ENCODE results near the gene CNOT2. TPM values are rescaled to one million over a fixed set of nuclear protein-coding genes. Genes with fewer than 3 reads are reported as not detected.
"Not testable (repeated sequence)": the region's sequence is repeated elsewhere in the genome, so short reads cannot be mapped to it uniquely, and the experiment has no call there.

Gene CNOT2
- total and polyA plus RNA-seq, 2 experiments from 2014 or later = 67.3 to 158 TPM

DNA sequence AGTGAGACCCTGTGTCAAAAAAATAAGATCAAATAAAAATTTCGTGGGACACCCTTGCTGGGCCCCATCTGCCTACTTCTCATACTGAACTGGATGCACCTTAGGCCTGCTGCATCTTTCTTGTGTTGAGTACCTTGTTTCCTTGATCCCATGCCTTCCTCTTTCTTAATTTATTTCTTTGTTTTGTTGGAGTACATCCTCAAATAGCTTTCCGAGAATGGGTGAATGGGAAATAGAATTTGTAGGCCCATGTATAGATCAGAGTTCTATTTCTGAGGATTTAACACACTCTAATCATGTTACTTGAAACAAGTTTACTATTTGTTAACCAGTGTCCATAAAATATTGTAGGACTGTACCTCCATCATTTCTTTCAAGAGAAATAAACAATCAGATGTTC is 146.4 kb downstream of the CNOT2 start:
- H3K79me2 ChIP-seq = peaks cover 2% of the 10 kb centered on the region
- H3K4me3 ChIP-seq = no peak overlapping the region
- H3K27me3 ChIP-seq = no peaks in the 10 kb centered on the region
- H3K27ac ChIP-seq = no peak overlapping the region
- WGBS (ENCODE audit: low lambda C conversion rate, missing lambda C conversion rate) = 89% methylated on average over 2 of the region's 2 CpGs
- no peaks in the 10 kb centered on the region for H3K36me3 ChIP-seq (replicated peaks; ENCODE audit: insufficient read depth, low read depth)
- TF ChIP-seq, protein P1, sequence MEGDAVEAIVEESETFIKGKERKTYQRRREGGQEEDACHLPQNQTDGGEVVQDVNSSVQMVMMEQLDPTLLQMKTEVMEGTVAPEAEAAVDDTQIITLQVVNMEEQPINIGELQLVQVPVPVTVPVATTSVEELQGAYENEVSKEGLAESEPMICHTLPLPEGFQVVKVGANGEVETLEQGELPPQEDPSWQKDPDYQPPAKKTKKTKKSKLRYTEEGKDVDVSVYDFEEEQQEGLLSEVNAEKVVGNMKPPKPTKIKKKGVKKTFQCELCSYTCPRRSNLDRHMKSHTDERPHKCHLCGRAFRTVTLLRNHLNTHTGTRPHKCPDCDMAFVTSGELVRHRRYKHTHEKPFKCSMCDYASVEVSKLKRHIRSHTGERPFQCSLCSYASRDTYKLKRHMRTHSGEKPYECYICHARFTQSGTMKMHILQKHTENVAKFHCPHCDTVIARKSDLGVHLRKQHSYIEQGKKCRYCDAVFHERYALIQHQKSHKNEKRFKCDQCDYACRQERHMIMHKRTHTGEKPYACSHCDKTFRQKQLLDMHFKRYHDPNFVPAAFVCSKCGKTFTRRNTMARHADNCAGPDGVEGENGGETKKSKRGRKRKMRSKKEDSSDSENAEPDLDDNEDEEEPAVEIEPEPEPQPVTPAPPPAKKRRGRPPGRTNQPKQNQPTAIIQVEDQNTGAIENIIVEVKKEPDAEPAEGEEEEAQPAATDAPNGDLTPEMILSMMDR (IDR thresholded peaks at IDR 0.05; ENCODE audit: poor library complexity) = no peak
- TF ChIP-seq EZH2phosphoT487 (IDR thresholded peaks at IDR 0.05; ENCODE audit: low read depth, severe bottlenecking, unreplicated experiment) = no peak
- no peak for DNase-seq (ENCODE audit: low spot score)
- no peaks in the 10 kb centered on the region for H3K9me2 ChIP-seq (replicated peaks; ENCODE audit: insufficient read depth)
- H3K4me2 ChIP-seq = no peak overlapping the region
- H3K9me3 ChIP-seq (ENCODE audit: low read depth) = no peaks in the 10 kb centered on the region
- no peaks in the 10 kb centered on the region for H4K20me1 ChIP-seq (ENCODE audit: insufficient read depth, poor library complexity, severe bottlenecking)
- no peak overlapping the region for H2AFZ ChIP-seq
- H3K4me1 ChIP-seq (ENCODE audit: insufficient read depth) = no peaks in the 10 kb centered on the region

DNA sequence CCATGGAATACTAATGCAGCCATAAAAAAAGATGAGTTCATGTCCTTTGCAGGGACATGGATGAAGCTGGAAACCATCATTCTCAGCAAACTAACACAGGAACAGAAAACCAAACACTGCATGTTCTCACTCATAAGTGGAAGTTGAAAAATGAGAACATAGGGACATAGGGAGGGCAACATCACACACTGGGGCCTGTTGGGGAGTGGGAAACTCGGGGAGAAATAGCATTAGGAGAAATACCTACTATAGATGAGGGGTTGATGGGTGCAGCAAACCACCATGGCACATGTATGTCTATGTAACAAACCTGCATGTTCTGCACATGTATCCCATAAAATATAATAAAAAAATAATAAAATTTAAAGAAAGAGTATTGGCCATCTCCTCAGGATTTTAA is 149.4 kb downstream of the CNOT2 start:
- H3K4me1 ChIP-seq (ENCODE audit: insufficient read depth); H3K79me2 ChIP-seq; H3K9me2 ChIP-seq (replicated peaks; ENCODE audit: insufficient read depth); H3K27me3 ChIP-seq; H4K20me1 ChIP-seq (ENCODE audit: insufficient read depth, poor library complexity, severe bottlenecking); H3K36me3 ChIP-seq (replicated peaks; ENCODE audit: insufficient read depth, low read depth); DNase-seq (ENCODE audit: low spot score); H3K9me3 ChIP-seq (ENCODE audit: low read depth); H3K4me3 ChIP-seq; H3K27ac ChIP-seq; H3K4me2 ChIP-seq; H2AFZ ChIP-seq: not testable (repeated sequence)
- WGBS (ENCODE audit: low lambda C conversion rate, missing lambda C conversion rate) = 95% methylated on average over 1 of the region's 1 CpG

DNA sequence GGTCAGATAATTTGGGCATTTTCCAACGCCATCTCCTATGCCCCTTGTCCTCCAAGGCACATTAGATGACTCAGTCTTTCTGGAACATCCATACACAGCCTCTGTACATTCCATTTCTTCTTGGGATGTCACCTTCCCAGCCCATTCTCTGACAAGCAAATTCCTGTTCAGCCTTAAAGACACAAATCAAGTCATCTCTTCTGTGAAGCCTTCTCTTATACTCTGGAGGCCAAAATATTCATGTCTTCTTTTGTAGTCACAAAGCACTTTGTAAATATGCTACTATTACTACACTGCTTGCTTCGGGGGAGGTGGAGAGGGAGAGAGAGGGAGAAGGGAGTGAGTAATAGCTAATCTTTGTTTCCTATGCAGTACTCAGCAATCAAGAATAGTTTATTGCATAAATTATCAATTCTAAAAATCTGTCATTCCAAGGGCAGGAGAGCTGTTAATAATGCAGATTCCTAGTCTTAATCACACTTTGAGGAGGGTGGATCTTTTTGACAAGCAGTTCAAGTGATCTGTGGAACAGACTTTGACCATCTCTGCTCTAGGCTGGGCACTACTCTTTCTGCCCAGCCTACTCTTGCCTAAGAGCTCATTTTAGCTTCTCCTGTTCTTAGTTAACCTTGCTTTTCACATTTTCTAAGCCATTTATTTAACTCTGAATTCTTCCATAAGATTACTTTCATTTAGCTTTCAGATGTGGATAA is 150.7 kb downstream of the CNOT2 start:
- H3K36me3 ChIP-seq (replicated peaks; ENCODE audit: insufficient read depth, low read depth) = no peaks in the 10 kb centered on the region
- H3K4me1 ChIP-seq (ENCODE audit: insufficient read depth) = no peaks in the 10 kb centered on the region
- no peaks in the 10 kb centered on the region for H3K9me2 ChIP-seq (replicated peaks; ENCODE audit: insufficient read depth)
- H3K4me2 ChIP-seq = no peak overlapping the region
- no peak for DNase-seq (ENCODE audit: low spot score)
- no peaks in the 10 kb centered on the region for H3K9me3 ChIP-seq (ENCODE audit: low read depth)
- H2AFZ ChIP-seq = no peak overlapping the region
- 73% methylated on average over 2 of the region's 2 CpGs for WGBS (ENCODE audit: low lambda C conversion rate, missing lambda C conversion rate)
- H3K79me2 ChIP-seq = peaks cover 2% of the 10 kb centered on the region
- no peak overlapping the region for H3K4me3 ChIP-seq
- no peaks in the 10 kb centered on the region for H4K20me1 ChIP-seq (ENCODE audit: insufficient read depth, poor library complexity, severe bottlenecking)
- no peaks in the 10 kb centered on the region for H3K27me3 ChIP-seq
- no peak for TF ChIP-seq EZH2 (IDR thresholded peaks at IDR 0.05; ENCODE audit: borderline replicate concordance)
- TF ChIP-seq, protein P1 (IDR thresholded peaks at IDR 0.05; ENCODE audit: poor library complexity) = no peak
- no peak for TF ChIP-seq EZH2phosphoT487 (IDR thresholded peaks at IDR 0.05; ENCODE audit: low read depth, severe bottlenecking, unreplicated experiment)
- H3K27ac ChIP-seq = no peak overlapping the region

DNA sequence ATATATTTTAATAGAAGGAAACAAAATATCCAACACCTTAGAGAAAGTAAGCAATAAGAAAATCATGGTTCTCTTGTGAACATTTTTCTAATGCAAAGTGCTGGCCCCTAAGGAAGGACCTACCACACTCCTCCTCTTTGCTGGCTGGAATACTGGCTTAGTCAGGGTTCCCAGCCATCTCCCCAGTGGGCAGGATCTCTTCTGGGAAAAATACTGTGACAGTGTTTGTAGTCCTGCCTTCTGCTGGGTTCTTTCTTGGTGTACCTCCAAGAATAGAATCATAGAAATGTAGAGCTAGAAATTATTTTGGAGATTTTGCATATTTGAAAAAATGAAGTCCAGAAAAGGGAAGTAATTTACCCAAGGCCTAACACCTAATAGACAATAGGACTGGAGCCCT is 154.8 kb downstream of the CNOT2 start:
- Histone ChIP-seq H4K20me1 (ENCODE audit: insufficient read depth, poor library complexity, severe bottlenecking) (no peaks in the 10 kb centered on the region), H3K27ac (no peak overlapping the region), H3K4me3 (no peak overlapping the region), H2AFZ (no peak overlapping the region), H3K4me1 (ENCODE audit: insufficient read depth) (no peaks in the 10 kb centered on the region), H3K9me2 (replicated peaks; ENCODE audit: insufficient read depth) (no peaks in the 10 kb centered on the region), H3K27me3 (no peaks in the 10 kb centered on the region), H3K36me3 (replicated peaks; ENCODE audit: insufficient read depth, low read depth) (no peaks in the 10 kb centered on the region), H3K79me2 (no peaks in the 10 kb centered on the region), H3K4me2 (no peak overlapping the region), H3K9me3 (ENCODE audit: low read depth) (no peaks in the 10 kb centered on the region)
- DNase-seq (ENCODE audit: low spot score) = no peak
- no peak for TF ChIP-seq EZH2phosphoT487 (IDR thresholded peaks at IDR 0.05; ENCODE audit: low read depth, severe bottlenecking, unreplicated experiment)
- TF ChIP-seq, protein P1 (IDR thresholded peaks at IDR 0.05; ENCODE audit: poor library complexity) = no peak
- no peak for TF ChIP-seq EZH2 (IDR thresholded peaks at IDR 0.05; ENCODE audit: borderline replicate concordance)
